Choroid plexus epithelial cell (primary cell): Measurements from ENCODE around the gene BRD3OS.

Experiments used
- DNase-seq: peaks from one replicate; pipeline ENCODE4 v3.0.0-alpha.2; 2010; ENCODE audit warnings: low read depth
- H3K4me3 ChIP-seq: 2 replicates; pipeline ENCODE4 v1.5.1; 2011; ENCODE audit warnings: low read depth, mild to moderate bottlenecking, control low read depth, low read length, moderate library complexity
- CTCF ChIP-seq: conservative IDR thresholded peaks from 2 replicates; pipeline ENCODE4 v1.5.1; 2011; ENCODE audit warnings: low read depth, mild to moderate bottlenecking, control low read depth, inconsistent platforms, low read length, moderate library complexity

Gene BRD3OS

DNA sequence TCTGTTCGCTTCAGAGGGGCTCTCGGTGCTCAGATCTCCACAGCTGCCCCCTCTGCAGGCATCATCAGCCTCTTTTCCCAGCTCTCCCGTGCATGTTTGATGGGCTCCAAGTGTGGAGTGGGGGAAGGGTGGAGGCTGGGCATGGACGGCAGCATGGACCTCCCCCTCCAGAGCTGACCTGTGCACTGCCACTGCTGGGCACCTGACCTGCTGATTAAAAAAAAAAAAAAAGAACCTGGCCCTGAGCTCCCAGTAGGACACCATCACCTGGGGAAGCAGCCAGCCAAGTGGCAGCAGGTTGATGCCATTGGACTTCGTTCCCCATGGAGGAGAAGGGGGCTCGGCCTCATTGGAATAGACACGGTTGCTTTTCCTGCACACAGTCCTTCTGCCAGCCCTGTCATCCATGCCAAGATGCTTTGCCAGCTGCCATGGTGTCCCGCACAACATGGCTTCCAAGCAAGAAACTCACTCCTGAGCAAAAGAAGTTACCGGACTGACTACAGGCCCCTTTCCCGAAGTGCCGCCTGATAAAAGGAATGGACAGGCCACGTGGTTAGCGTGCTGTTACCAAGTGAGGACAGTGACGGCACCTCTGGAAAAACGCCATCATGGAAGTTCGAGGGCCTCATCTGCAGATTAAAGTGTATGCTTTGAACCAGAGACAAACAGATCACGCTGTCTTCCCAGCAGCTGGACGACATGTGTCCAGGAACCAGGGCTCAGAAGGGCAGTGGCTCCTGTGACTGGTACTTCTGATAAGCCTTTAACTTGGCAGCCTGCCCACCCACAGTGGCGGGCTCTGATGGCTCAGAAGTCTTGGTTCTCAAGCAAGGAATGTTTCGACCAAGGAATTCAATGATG, 14.7 kb upstream of the BRD3OS start:
- no peak for TF ChIP-seq CTCF
- no peak for DNase-seq
- H3K4me3 ChIP-seq, result no peak overlapping the region

DNA sequence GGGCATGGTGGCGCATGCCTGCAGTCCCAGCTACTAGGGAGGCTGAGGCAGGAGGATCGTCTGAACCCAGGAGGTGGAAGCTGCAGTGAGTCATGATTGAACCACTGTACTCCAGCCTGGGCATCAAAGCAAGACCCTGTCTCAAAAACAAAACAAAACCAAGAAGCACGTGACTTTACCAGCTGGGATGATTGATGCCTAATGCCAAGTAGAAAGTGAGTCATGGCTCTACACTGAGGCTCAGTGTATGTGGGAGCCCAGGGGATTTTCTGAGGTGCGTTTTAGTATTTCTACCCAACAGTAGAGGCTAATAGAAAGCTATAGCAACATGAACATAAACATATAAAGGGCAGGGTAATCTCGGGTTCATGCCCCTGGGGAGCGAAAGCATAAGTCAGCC, 13.9 kb upstream of the BRD3OS start:
- TF ChIP-seq CTCF, result no peak
- no peak for DNase-seq
- H3K4me3 ChIP-seq, result no peak overlapping the region

GRCh38 chr9:134014946-134015345, 10.3 kb upstream of the BRD3OS start:
- DNase-seq, result no peak
- H3K4me3 ChIP-seq, result no peak overlapping the region
- no peak for TF ChIP-seq CTCF

DNA sequence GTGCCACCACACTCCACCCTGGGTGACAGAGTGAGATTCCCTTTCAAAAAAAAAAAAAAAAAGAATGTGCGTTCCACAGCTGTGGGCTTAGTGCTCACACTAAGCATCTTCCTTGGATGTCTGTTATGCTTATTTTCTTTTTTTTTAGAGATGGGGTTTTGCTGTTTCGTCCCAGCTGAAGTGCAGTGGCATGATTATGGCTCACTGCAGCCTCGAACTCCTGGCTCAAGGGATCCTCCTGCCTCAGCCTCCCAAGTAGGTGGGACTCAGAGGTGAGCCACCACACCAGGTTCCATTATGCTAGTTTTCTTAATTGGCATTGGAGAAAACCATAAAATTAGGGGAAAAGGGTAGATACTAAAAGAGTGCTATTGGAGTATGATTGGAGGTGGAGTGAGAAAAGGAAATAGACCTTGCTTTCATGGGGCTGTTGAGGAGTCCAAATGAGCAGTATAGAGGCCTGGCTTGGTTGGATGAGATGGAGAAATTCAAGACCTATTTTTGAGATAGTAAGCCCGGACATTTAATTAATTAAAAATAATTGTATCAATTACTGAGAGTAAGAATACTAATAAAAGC, 978 bp upstream of the BRD3OS start:
- no peak for TF ChIP-seq CTCF
- peak overlapping the region; percentile 56 for H3K4me3 ChIP-seq
- no peak for DNase-seq

DNA sequence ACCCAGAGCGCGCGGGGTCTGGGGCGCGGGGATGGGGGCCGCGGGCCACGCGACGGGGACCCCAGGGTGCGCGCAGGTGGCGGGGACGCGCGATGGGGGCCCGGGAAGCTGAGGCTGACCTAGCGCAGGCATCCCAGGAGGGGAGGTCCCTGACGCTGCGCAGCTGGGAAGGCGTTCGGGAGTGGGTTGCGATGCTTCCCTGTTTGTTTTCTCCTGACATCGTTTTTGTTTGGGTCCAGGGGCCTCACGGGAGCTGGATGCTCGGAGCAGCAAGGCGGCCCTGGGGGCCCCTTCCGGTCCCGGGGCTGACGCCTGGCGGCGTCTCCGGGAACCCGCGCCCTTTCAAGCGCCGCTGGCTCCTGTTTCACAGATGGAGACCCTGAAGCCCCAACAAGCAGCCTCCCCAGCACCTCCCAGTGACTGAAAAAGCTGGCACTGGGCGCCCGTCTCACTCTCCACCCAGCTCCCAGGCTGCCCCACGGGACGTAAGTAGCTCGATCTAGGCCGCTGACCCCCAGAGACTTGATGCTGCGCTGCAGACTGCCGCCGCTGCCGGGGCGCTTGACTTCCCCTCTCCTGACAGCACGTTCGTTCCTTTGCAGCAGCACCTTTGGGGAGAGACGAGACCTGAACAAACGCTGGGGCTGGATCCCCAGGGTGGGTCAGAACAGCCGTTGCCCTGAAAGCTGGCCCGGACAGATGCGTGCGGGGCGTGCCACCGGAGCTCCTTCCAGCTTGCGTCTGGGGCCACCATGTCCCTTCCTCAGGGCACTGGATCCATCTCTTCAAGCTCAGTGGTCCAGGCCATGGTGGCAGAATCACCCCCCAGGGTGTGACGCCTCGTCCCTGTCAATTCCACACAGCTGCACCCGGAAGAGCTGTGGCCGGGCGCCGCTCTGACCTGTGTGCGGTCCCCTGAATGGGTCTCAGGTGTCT, 593 bp downstream of the BRD3OS start:
- H3K4me3 ChIP-seq, result peak overlapping the region; percentile 87
- TF ChIP-seq CTCF, result peak; percentile 29
- DNase-seq, result peak; percentile 52

DNA sequence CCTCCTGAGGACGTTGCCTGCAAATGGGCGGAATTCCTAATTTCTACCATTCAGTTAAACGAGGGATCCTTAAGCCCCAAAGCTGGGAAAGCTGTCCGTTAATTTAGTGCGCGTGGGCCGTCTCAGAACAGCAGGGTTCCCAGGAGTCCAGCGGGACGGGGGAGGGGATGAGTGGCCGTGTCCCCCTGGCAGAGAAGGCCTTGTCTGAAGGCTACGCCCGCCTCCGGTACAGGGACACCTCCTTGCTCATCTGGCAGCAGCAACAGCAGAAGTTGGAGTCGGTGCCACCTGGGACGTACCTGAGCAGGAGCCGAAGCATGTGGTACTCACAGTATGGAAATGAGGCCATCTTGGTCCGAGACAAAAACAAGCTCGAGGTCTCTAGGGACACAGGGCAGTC, 1.3 kb downstream of the BRD3OS start:
- H3K4me3 ChIP-seq, result no peak overlapping the region

More for the DNA sequence above, 1.3 kb downstream of the BRD3OS start:
- TF ChIP-seq CTCF, result no peak
- no peak for DNase-seq
